CD4-positive, alpha-beta memory T cell (primary cell): ENCODE data around the gene SCYL3. TPM values are rescaled to one million over a fixed set of nuclear protein-coding genes. Genes with fewer than 3 reads are reported as not detected.
A peak's percentile ranks its signal among the peaks of the same experiment; 100 is the strongest.

Experiments used
- CTCF ChIA-PET: fragments of 350-600 bp; sonication (Branson Sonifier 250); formaldehyde crosslinking; loops from one replicate; lab custom pipeline; 2021; ENCODE audit warnings: inconsistent platforms; ENCODE audit not compliant: partially characterized antibody; lab: Charles Lee
- POLR2A ChIA-PET: fragments of 350-600 bp; sonication (Branson Sonifier 250); formaldehyde crosslinking; loops from one replicate; lab custom pipeline; 2021; ENCODE audit not compliant: partially characterized antibody; lab: Charles Lee
- DNase-seq, 5 donors: peaks; one replicate each; pipeline versions ENCODE4 v3.0.0 to v3.0.0-alpha.2; 2020 to 2022; ENCODE audit warnings: mixed read lengths in 1 of 5
- H3K27ac ChIP-seq: one replicate; pipeline ENCODE4 v1.7.0; 2013; ENCODE audit warnings: low read depth, low read length
- H3K27me3 ChIP-seq: 2 replicates; pipeline ENCODE4 v1.7.0; 2013; ENCODE audit warnings: mild to moderate bottlenecking, low read length, moderate library complexity; ENCODE audit not compliant: insufficient read depth
- H3K36me3 ChIP-seq: 2 replicates; pipeline ENCODE4 v1.7.0; 2013; ENCODE audit warnings: mild to moderate bottlenecking, low read length, moderate library complexity; ENCODE audit not compliant: insufficient read depth
- H3K4me1 ChIP-seq: 2 replicates; pipeline ENCODE4 v1.7.0; 2013; ENCODE audit warnings: mild to moderate bottlenecking, low read length, moderate library complexity; ENCODE audit not compliant: insufficient read depth
- H3K4me3 ChIP-seq, 2 donors: one replicate each; pipeline ENCODE4 v1.7.0; 2013; ENCODE audit warnings: low read length in 2 of 2, mild to moderate bottlenecking in 1 of 2
- H3K9me3 ChIP-seq, 2 donors: one replicate each; pipeline ENCODE4 v1.7.0; 2013; ENCODE audit warnings: low read length in 2 of 2, control low read depth in 1 of 2; ENCODE audit not compliant: control insufficient read depth in 1 of 2
- H3K27ac Mint-ChIP-seq, 7 donors: one replicate each; pipeline ENCODE4 v1.8.0; 2020 to 2021; ENCODE audit warnings: mixed read lengths in 7 of 7, mild to moderate bottlenecking in 6 of 7, inconsistent platforms in 3 of 7, moderate library complexity in 3 of 7
- H3K27me3 Mint-ChIP-seq, 2 donors: one replicate each; pipeline ENCODE4 v1.8.0; 2020 to 2021; ENCODE audit warnings: mixed read lengths in 2 of 2
- H3K36me3 Mint-ChIP-seq, 2 donors: one replicate each; pipeline ENCODE4 v1.8.0; 2020 to 2021; ENCODE audit warnings: mixed read lengths in 2 of 2, inconsistent platforms in 1 of 2, mild to moderate bottlenecking in 1 of 2
- H3K4me1 Mint-ChIP-seq, 4 donors: one replicate each; pipeline ENCODE4 v1.8.0; 2020 to 2021; ENCODE audit warnings: mixed read lengths in 4 of 4, mild to moderate bottlenecking in 1 of 4
- H3K4me3 Mint-ChIP-seq, 8 donors: one replicate each; pipeline ENCODE4 v1.8.0; 2020 to 2021; ENCODE audit warnings: mixed read lengths in 8 of 8, mild to moderate bottlenecking in 7 of 8, moderate library complexity in 6 of 8, inconsistent platforms in 3 of 8
- H3K9me3 Mint-ChIP-seq, 8 donors: one replicate each; pipeline ENCODE4 v1.8.0; 2020 to 2021; ENCODE audit warnings: mixed read lengths in 8 of 8, mild to moderate bottlenecking in 5 of 8, inconsistent platforms in 3 of 8, moderate library complexity in 1 of 8
- intact Hi-C: fragments of 100-400 bp; cut with micrococcal nuclease; formaldehyde crosslinking; loops from one replicate; pipeline ENCODE4 v1.15.1; 2023
- polyA plus RNA-seq, 2 donors: library from polyadenylated mRNA; unstranded; fragments of 300-500 nt; fragmentation: Illumina TruSeq; gene quantifications; one replicate each; pipeline ENCODE4 v1.2.3, GENCODE V29; 2021
- total RNA-seq, 2 experiments: library from RNA; stranded (reverse); gene quantifications; one replicate each; pipeline ENCODE4 v1.2.3, GENCODE V29; 2021

Gene SCYL3
- total and polyA plus RNA-seq, 4 experiments from 2014 or later: 14.4 to 24.3 (median 19.6) TPM

DNA sequence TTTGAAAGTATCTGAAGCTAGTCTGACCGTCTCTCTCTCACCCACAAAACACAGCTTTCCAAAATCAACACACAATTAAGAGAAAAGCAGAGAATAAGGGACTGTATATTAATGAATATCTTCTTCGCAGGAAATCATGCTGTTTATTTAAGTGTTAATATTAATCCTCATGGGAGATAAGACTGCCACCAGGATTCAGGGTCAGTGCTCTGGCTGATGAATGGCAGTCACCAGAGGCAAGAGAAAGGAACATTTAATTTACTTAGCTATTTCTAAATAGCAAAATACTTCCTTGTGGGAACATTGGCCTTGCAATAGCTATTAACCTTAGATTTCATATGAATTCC lies 2.2 kb downstream of the SCYL3 start:
- Mint-ChIP-seq H3K9me3 (peaks cover 0 to 2% (median 0%) of the 10 kb centered on the region in 8 donors), H3K4me3 (peak overlapping the region; percentile 72 to 97 (median 84)), H3K27ac (peak overlapping the region; percentile 92 to 97 (median 94)), H3K4me1 (peaks cover 40 to 58% (median 50%) of the 10 kb centered on the region in 4 donors), H3K27me3 (no peaks in the 10 kb centered on the region), H3K36me3 (peaks cover 13 to 30% of the 10 kb centered on the region in 2 donors)
- Histone ChIP-seq H3K27ac (peak overlapping the region; percentile 98), H3K27me3 (no peaks in the 10 kb centered on the region), H3K4me1 (peaks cover 53% of the 10 kb centered on the region), H3K9me3 (no peaks in the 10 kb centered on the region), H3K4me3 (peak overlapping the region in 1 of 2 donors; percentile 41), H3K36me3 (peaks cover 13% of the 10 kb centered on the region)
- ChIA-PET CTCF (interaction anchor here (0.9 to 1.6 kb wide), 3 partner anchors 17 to 183 kb away, joined by 5 to 6 read pairs (median 6); partner anchors contain the start of gene KIFAP3), POLR2A (interaction anchor here (0.6 to 5.0 kb wide), 8 partner anchors 11 to 640 kb away, joined by 3 to 59 read pairs (median 4); partner anchors contain the start of genes BLZF1, GORAB, KIFAP3 and METTL18)
- DNase-seq: no peak
- intact Hi-C loops: loop anchor here (2.0 to 10.0 kb wide), 4 partner anchors 17 to 1893 kb away; partner anchors contain the start of genes METTL13 and SFT2D2

DNA sequence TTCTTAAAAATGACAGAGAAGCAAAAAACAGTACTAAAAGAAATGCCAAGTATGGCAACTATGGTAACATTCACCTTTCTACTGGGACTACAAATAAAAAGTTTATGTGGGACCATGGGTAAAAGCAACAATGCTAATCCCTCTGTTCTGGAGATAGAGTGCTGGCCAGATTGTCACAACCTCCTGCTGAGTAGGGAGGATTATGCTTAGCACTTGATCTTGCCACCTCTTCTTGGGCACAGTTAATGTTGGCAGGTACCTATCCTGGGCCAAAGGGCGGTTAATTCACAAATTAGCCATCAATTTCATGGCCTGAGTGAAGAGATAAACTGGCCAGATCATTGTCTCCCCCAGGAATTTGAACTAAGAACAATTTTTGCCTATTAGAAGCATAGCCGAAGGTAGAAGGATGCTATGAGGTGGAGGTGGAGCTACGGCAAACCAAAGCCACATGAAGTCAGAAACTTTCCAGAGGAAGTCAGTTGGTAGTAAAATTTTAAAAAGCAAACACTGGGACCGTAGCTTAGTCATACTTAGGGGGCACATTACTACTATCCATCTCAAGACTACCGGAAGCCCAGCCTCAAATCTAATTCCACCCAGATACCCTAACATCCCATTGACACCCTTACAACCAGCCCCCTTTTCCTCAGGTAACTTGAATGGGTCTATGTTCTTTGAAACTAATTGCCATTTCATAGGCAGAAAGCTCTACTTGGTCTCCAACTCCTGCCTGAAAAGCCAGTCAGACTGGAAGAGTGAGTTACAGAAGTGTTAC lies 2.7 kb downstream of the SCYL3 start:
- Mint-ChIP-seq H3K27me3 (no peaks in the 10 kb centered on the region), H3K4me3 (peak overlapping the region; percentile 72 to 97 (median 84)), H3K36me3 (peaks cover 19 to 36% of the 10 kb centered on the region in 2 donors), H3K9me3 (peaks cover 0 to 2% (median 0%) of the 10 kb centered on the region in 8 donors), H3K4me1 (peaks cover 40 to 61% (median 51%) of the 10 kb centered on the region in 4 donors), H3K27ac (peak overlapping the region; percentile 92 to 97 (median 94))
- H3K27me3 ChIP-seq: no peaks in the 10 kb centered on the region
- peak; percentile 45 to 72 (median 52) for DNase-seq
- H3K4me3 ChIP-seq: peak overlapping the region in 1 of 2 donors; percentile 41
- H3K4me1 ChIP-seq: peaks cover 53% of the 10 kb centered on the region
- ChIA-PET CTCF (interaction anchor here (0.9 to 1.6 kb wide), 3 partner anchors 18 to 183 kb away, joined by 5 to 6 read pairs (median 6); partner anchors contain the start of gene KIFAP3), POLR2A (interaction anchor here (0.6 to 5.0 kb wide), 9 partner anchors 12 to 641 kb away, joined by 3 to 59 read pairs (median 4); partner anchors contain the start of genes BLZF1, GORAB, KIFAP3 and METTL18)
- H3K36me3 ChIP-seq: peaks cover 18% of the 10 kb centered on the region
- H3K9me3 ChIP-seq: no peaks in the 10 kb centered on the region
- intact Hi-C loops: loop anchor here (2.0 to 10.0 kb wide), 4 partner anchors 18 to 1894 kb away; partner anchors contain the start of genes METTL13 and SFT2D2
- peak overlapping the region; percentile 98 for H3K27ac ChIP-seq

DNA sequence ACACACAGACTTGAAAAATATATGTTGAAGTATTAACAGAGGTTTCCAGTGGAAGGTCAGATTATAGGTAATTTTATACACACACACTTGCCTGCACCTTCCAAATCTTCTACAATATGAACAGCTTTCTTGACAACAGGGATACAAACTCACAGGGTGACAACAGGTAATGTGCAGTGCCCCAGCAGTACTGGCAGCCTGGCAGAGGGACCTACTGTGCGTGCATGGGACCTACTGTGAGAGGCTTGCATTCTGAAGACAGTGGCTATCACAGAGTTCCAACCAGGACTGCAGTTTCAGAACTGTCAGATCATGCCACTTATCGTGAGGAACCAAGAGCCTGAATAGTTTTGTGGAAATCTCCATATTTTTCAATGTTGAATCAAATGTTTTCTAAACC lies 3.8 kb downstream of the SCYL3 start:
- ChIA-PET POLR2A (interaction anchor here (1.1 kb wide), 1 partner anchor 18 kb away, joined by 3 read pairs; no protein-coding TSS in a partner anchor), CTCF (no interaction called here)
- no peak for DNase-seq
- Histone ChIP-seq H3K4me3 (no peak overlapping the region), H3K36me3 (peaks cover 24% of the 10 kb centered on the region), H3K4me1 (peaks cover 59% of the 10 kb centered on the region), H3K27me3 (no peaks in the 10 kb centered on the region), H3K9me3 (no peaks in the 10 kb centered on the region), H3K27ac (no peak overlapping the region)
- peaks cover 25 to 44% of the 10 kb centered on the region in 2 donors for H3K36me3 Mint-ChIP-seq
- peak overlapping the region; percentile 19 to 97 (median 47) for H3K27ac Mint-ChIP-seq
- no peaks in the 10 kb centered on the region for H3K27me3 Mint-ChIP-seq
- peaks cover 0 to 2% (median 0%) of the 10 kb centered on the region in 8 donors for H3K9me3 Mint-ChIP-seq
- H3K4me3 Mint-ChIP-seq: peak overlapping the region in 3 of 8 donors; percentile 1 to 37 (median 17)
- intact Hi-C loops: loop anchor here (2.0 to 10.0 kb wide), 4 partner anchors 19 to 1895 kb away; partner anchors contain the start of genes METTL13 and SFT2D2
- peaks cover 42 to 62% (median 53%) of the 10 kb centered on the region in 4 donors for H3K4me1 Mint-ChIP-seq

DNA sequence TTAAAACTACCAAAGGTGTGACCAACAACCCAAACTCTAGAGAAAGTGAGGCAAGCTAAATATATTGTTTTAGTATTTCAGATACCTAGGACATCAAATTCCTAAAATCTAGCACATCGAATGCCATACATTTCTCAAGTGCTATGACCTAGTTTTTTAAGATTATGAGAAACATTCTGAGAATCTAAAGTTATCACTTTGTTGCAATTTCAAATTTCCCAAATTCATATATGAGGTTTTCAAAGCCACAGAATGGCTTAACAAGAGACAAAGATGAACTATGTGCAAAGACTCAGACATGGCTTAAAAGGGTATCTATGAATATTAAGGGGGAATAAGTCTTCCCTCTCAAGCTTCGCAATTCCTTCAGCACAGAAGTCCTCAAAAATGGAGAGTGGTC lies 6.8 kb downstream of the SCYL3 start:
- intact Hi-C loops: no loop called here
- Mint-ChIP-seq H3K4me3 (no peak overlapping the region), H3K27ac (peak overlapping the region in 1 of 7 donors; percentile 17), H3K36me3 (peaks cover 36 to 49% of the 10 kb centered on the region in 2 donors), H3K27me3 (no peaks in the 10 kb centered on the region), H3K9me3 (no peaks in the 10 kb centered on the region), H3K4me1 (peaks cover 35 to 51% (median 41%) of the 10 kb centered on the region in 4 donors)
- no peaks in the 10 kb centered on the region for H3K27me3 ChIP-seq
- CTCF ChIA-PET: no interaction called here
- H3K4me1 ChIP-seq: peaks cover 44% of the 10 kb centered on the region
- no peak overlapping the region for H3K27ac ChIP-seq
- no peaks in the 10 kb centered on the region for H3K9me3 ChIP-seq
- peaks cover 24% of the 10 kb centered on the region for H3K36me3 ChIP-seq
- POLR2A ChIA-PET: no interaction called here
- no peak overlapping the region for H3K4me3 ChIP-seq
- no peak for DNase-seq

DNA sequence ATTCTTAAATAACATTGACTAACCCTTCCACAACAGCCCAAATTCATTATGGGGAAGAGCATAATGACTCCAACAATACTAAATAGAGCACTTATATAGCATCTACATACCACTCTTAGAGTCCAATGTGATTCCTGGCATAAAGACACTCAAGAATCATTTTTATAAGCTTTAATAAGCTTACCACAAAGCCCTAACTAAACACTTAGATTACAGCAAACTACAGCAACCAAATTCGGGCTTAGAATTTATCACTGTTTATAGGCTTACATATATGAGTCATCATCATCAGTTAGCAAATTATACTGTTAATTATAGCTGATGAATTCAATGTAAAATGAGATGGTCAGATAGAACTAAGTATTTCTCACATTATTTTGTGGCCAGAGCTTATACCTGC lies 7.3 kb downstream of the SCYL3 start:
- peaks cover 38 to 53% of the 10 kb centered on the region in 2 donors for H3K36me3 Mint-ChIP-seq
- ChIA-PET CTCF (no interaction called here), POLR2A (no interaction called here)
- no peaks in the 10 kb centered on the region for H3K9me3 ChIP-seq
- intact Hi-C loops: no loop called here
- peak overlapping the region in 2 of 7 donors; percentile 7 to 17 for H3K27ac Mint-ChIP-seq
- no peak for DNase-seq
- peaks cover 33 to 50% (median 39%) of the 10 kb centered on the region in 4 donors for H3K4me1 Mint-ChIP-seq
- H3K4me3 Mint-ChIP-seq: no peak overlapping the region
- H3K27me3 Mint-ChIP-seq: no peaks in the 10 kb centered on the region
- H3K4me1 ChIP-seq: peaks cover 39% of the 10 kb centered on the region
- H3K9me3 Mint-ChIP-seq: no peaks in the 10 kb centered on the region
- H3K27me3 ChIP-seq: no peaks in the 10 kb centered on the region
- H3K27ac ChIP-seq: no peak overlapping the region
- H3K4me3 ChIP-seq: no peak overlapping the region
- H3K36me3 ChIP-seq: peaks cover 24% of the 10 kb centered on the region

DNA sequence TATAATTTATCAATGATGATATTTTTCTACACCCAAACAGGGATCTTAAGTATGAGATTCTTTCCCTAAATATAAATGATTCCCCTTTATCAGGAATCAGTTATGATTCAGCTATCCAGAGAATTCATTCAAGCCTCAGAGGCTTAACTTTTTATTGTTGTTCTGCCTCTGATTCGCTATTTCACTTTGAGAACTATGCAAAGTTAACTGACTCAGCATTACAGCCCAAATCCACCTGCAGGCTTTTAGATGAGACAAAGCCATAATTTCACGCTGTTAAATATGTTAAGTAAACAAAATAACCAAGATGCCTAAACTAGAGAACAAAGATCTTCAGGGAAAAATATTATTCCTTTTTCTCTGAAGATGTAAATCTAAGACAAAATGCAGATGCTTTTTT lies 8.5 kb downstream of the SCYL3 start:
- peaks cover 24% of the 10 kb centered on the region for H3K36me3 ChIP-seq
- no peak overlapping the region for H3K4me3 Mint-ChIP-seq
- CTCF ChIA-PET: no interaction called here
- H3K36me3 Mint-ChIP-seq: peaks cover 41 to 56% of the 10 kb centered on the region in 2 donors
- peaks cover 23 to 43% (median 30%) of the 10 kb centered on the region in 4 donors for H3K4me1 Mint-ChIP-seq
- DNase-seq: no peak
- H3K27me3 ChIP-seq: no peaks in the 10 kb centered on the region
- no peaks in the 10 kb centered on the region for H3K9me3 ChIP-seq
- H3K9me3 Mint-ChIP-seq: no peaks in the 10 kb centered on the region
- no peak overlapping the region for H3K4me3 ChIP-seq
- peak overlapping the region in 1 of 7 donors; percentile 10 for H3K27ac Mint-ChIP-seq
- H3K4me1 ChIP-seq: peaks cover 27% of the 10 kb centered on the region
- no peak overlapping the region for H3K27ac ChIP-seq
- intact Hi-C loops: no loop called here
- POLR2A ChIA-PET: interaction anchor here (1.0 to 1.5 kb wide), 2 partner anchors 8 to 9 kb away, joined by 4 to 6 read pairs; partner anchors contain the start of gene SCYL3
- no peaks in the 10 kb centered on the region for H3K27me3 Mint-ChIP-seq
